ENCODE results near the gene ODAD4.

ODAD4 gene, protein sequence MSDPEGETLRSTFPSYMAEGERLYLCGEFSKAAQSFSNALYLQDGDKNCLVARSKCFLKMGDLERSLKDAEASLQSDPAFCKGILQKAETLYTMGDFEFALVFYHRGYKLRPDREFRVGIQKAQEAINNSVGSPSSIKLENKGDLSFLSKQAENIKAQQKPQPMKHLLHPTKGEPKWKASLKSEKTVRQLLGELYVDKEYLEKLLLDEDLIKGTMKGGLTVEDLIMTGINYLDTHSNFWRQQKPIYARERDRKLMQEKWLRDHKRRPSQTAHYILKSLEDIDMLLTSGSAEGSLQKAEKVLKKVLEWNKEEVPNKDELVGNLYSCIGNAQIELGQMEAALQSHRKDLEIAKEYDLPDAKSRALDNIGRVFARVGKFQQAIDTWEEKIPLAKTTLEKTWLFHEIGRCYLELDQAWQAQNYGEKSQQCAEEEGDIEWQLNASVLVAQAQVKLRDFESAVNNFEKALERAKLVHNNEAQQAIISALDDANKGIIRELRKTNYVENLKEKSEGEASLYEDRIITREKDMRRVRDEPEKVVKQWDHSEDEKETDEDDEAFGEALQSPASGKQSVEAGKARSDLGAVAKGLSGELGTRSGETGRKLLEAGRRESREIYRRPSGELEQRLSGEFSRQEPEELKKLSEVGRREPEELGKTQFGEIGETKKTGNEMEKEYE

GRCh38 chr17:41930009-41930832, at the start of gene ODAD4:
Gene ODAD4, plus strand, starts transcription at chr17:41930617. Its CDS starts 107 bp downstream, at chr17:41930724.
- peak within 1 kb of the TSS; percentile 60 for H3K4me3 ChIP-seq (replicated peaks; ENCODE audit: low read depth, low read length)
- DNase-seq (ENCODE audit: low read depth), result peak; percentile 99
- peak; percentile 57 for TF ChIP-seq CTCF (IDR thresholded peaks at IDR 0.05; ENCODE audit: low read length, missing control alignments)

DNA sequence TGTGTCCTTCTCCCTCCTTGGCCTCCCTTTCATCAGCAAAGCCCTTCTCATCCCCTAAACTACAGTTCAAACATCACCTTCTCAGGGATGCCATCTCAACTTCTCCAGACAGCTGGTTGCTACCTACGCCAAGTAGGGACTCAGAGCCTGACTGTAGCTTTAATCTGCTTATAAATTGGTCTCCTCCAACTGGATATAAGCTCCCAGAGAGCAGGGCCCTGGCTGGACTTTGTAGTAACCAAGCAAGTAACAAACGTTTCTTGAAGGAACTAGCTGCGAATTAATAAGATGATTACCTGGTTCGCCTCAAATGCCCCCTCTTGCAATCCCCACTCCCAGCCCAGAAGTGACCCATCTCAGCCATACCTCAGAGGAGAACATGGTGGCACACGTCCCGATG, 47.7 kb upstream of the ODAD4 start:
- DNase-seq (ENCODE audit: low read depth), result no peak
- TF ChIP-seq CTCF (IDR thresholded peaks at IDR 0.05; ENCODE audit: low read length, missing control alignments), result no peak
- no peak overlapping the region for H3K4me3 ChIP-seq (replicated peaks; ENCODE audit: low read depth, low read length)

DNA sequence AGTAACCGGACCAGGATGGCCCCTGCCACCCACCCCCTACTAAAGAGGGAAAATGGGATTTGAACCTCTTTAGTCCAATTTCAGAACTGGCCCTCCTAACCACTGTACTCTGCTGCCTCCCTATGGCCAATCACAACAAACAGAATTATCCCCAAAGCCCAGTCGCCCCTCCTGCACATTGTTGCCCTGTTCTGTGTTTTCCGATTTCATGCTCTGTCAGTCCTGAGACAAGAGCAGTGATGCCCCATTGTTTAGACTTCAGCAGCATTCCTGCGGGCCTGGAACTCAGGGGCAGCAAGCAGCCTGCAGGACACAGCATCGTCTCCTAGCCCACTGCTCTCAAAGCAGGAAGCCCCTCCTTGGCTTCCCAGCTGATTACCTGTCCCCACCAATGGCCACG, 44.7 kb upstream of the ODAD4 start:
- H3K4me3 ChIP-seq (replicated peaks; ENCODE audit: low read depth, low read length), result no peak overlapping the region
- peak; percentile 26 for TF ChIP-seq CTCF (IDR thresholded peaks at IDR 0.05; ENCODE audit: low read length, missing control alignments)
- peak; percentile 10 for DNase-seq (ENCODE audit: low read depth)

DNA sequence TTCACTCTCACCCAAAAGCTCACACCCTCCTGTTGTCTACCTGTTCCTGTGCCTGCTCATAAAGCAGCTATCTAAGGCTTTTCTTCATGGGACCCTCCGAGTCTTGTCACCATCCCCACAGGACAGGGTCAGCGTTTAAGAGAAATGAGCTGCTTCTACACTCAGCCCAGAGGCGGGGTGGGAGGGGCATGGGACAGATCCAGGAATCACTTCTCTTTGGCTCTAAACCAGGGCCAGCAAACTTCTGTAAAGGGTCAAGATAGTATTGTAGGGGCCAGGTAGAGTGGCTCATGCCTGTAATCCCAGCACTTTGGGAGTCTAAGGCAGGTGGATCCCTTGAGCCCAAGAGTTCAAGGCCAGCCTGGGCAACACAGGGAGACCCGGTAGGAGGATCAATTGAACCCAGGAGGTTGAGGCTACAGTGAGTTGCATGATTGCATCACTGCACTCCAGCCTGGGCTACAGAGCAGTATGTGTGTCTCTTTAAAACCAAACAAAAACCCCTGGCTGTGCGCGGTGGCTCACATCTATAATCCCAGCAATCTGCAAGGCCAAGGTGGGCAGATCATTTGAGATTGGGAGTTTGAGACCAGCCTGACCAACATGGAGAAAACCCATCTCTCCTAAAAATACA, 42.0 kb upstream of the ODAD4 start:
- no peak for DNase-seq (ENCODE audit: low read depth)
- no peak for TF ChIP-seq CTCF (IDR thresholded peaks at IDR 0.05; ENCODE audit: low read length, missing control alignments)
- no peak overlapping the region for H3K4me3 ChIP-seq (replicated peaks; ENCODE audit: low read depth, low read length)

DNA sequence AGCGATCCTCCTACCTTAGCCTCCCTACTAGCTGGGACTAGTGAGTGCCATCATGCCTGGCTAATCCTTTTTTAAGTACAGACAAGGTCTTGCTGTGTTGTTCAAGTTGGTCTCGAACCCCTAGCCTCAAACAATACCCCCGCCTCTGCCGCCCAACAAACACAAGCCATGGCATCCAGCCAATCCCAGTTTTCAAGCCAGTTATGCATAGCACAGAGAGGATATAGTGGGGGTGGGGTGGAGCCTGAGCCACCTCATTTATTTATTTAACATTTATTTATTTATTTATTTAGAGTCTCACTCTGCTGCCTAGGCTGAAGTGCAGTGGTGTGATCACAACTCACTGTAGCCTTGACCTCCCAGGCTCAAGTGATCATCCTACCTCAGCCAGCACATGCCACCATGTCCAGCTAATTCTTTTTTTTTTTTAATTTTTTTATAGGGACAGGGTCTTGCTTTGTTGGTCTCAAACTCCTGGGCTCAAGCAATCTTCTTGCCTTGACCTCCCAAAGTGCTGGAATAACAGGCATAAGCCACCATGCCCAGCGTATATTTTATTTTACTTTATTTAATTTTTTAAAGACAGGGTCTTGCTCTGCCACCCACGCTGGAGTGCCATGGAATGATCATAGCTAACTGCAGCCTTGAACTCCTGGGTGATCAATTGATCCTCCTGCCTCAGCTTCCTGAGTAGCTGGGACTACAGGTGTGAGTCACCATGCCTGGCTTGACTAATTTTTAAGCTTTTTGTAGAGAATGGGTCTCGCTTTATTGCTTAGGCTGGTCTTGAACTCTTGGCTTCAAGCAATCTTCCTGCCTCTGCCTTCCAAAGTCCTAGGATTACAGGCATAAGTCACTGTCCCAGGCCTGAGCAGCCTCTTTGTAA, 39.0 kb upstream of the ODAD4 start:
- no peak for DNase-seq (ENCODE audit: low read depth)
- H3K4me3 ChIP-seq (replicated peaks; ENCODE audit: low read depth, low read length), result no peak overlapping the region
- no peak for TF ChIP-seq CTCF (IDR thresholded peaks at IDR 0.05; ENCODE audit: low read length, missing control alignments)

- TF ChIP-seq CTCF (IDR thresholded peaks at IDR 0.05; ENCODE audit: low read length, missing control alignments), result no peak
- no peak for DNase-seq (ENCODE audit: low read depth)
- H3K4me3 ChIP-seq (replicated peaks; ENCODE audit: low read depth, low read length), result no peak overlapping the region
These were observed 38.4 kb upstream of the ODAD4 start for GRCh38 chr17:41892021-41892376.

All from fibroblast of pulmonary artery (primary cell).